Stomach smooth muscle (tissue), 2 donors: ENCODE data around the gene AACS.
"Not testable (repeated sequence)": the region's sequence is repeated elsewhere in the genome, so short reads cannot be mapped to it uniquely, and the experiment has no call there.

ENCODE experiments used
- H3K27ac ChIP-seq: one replicate; pipeline ENCODE4 v1.7.0; 2013; ENCODE audit warnings: mild to moderate bottlenecking, low read length, inconsistent platforms
- H3K27me3 ChIP-seq, 2 donors: one replicate each; pipeline ENCODE4 v1.7.0; 2013; ENCODE audit warnings: low read length in 2 of 2; ENCODE audit not compliant: insufficient read depth in 2 of 2, control insufficient read depth in 1 of 2
- H3K36me3 ChIP-seq, 2 donors: one replicate each; pipeline ENCODE4 v1.7.0; 2013; ENCODE audit warnings: low read length in 2 of 2; ENCODE audit not compliant: control insufficient read depth in 2 of 2, insufficient read depth in 2 of 2
- H3K4me1 ChIP-seq: one replicate; pipeline ENCODE4 v1.7.0; 2013; ENCODE audit warnings: low read length; ENCODE audit not compliant: control insufficient read depth, insufficient read depth
- H3K4me3 ChIP-seq, 2 donors: one replicate each; pipeline ENCODE4 v1.7.0; 2013; ENCODE audit warnings: low read length in 2 of 2
- H3K9ac ChIP-seq, 2 donors: one replicate each; pipeline ENCODE4 v1.7.0; 2013; ENCODE audit warnings: low read length in 2 of 2, mild to moderate bottlenecking in 1 of 2
- H3K9me3 ChIP-seq, 2 donors: one replicate each; pipeline ENCODE4 v1.7.0; 2013; ENCODE audit warnings: low read length in 2 of 2; ENCODE audit not compliant: control insufficient read depth in 2 of 2
- donor health status: healthy.
- donor health status: Pancreatic carcinoma.

Gene AACS

GRCh38 chr12:125029761-125030358, 35.4 kb upstream of the AACS start:
- no peaks in the 10 kb centered on the region for H3K36me3 ChIP-seq
- no peaks in the 10 kb centered on the region for H3K9me3 ChIP-seq

GRCh38 chr12:125031471-125031870, 33.8 kb upstream of the AACS start:
- H3K27ac ChIP-seq, H3K4me1 ChIP-seq, H3K27me3 ChIP-seq, H3K9me3 ChIP-seq, H3K4me3 ChIP-seq, H3K9ac ChIP-seq, H3K36me3 ChIP-seq: not testable (repeated sequence)

More at GRCh38 chr12:125029761-125030358, 35.4 kb upstream of the AACS start:
- Histone ChIP-seq H3K9ac (no peak overlapping the region), H3K4me1 (no peaks in the 10 kb centered on the region), H3K27me3 (no peaks in the 10 kb centered on the region), H3K4me3 (no peak overlapping the region), H3K27ac (no peak overlapping the region)

- Histone ChIP-seq H3K9ac (no peak overlapping the region), H3K4me3 (no peak overlapping the region), H3K9me3 (no peaks in the 10 kb centered on the region), H3K27me3 (no peaks in the 10 kb centered on the region), H3K36me3 (no peaks in the 10 kb centered on the region), H3K4me1 (no peaks in the 10 kb centered on the region), H3K27ac (no peak overlapping the region)
Observed at GRCh38 chr12:125032466-125033152, 32.6 kb upstream of the AACS start.

GRCh38 chr12:125033288-125033687, 31.9 kb upstream of the AACS start:
- Histone ChIP-seq H3K9me3 (no peaks in the 10 kb centered on the region), H3K36me3 (no peaks in the 10 kb centered on the region), H3K27ac (no peak overlapping the region), H3K4me3 (no peak overlapping the region), H3K4me1 (no peaks in the 10 kb centered on the region), H3K27me3 (no peaks in the 10 kb centered on the region), H3K9ac (no peak overlapping the region)

GRCh38 chr12:125038976-125039625, 26.1 kb upstream of the AACS start:
- Histone ChIP-seq H3K9ac (no peak overlapping the region), H3K4me3 (no peak overlapping the region), H3K27me3 (no peaks in the 10 kb centered on the region), H3K36me3 (no peaks in the 10 kb centered on the region), H3K4me1 (no peaks in the 10 kb centered on the region), H3K9me3 (no peaks in the 10 kb centered on the region), H3K27ac (no peak overlapping the region)

- Histone ChIP-seq H3K27me3 (no peaks in the 10 kb centered on the region), H3K4me1 (peaks cover 4% of the 10 kb centered on the region), H3K27ac (no peak overlapping the region), H3K9ac (peak overlapping the region; percentile 57 to 58), H3K9me3 (no peaks in the 10 kb centered on the region), H3K4me3 (peak overlapping the region; percentile 87 to 90), H3K36me3 (no peaks in the 10 kb centered on the region)
Observed at GRCh38 chr12:125049093-125049458, 16.2 kb upstream of the AACS start.

- Histone ChIP-seq H3K27me3 (no peaks in the 10 kb centered on the region), H3K27ac (no peak overlapping the region), H3K9ac (no peak overlapping the region), H3K4me1 (peaks cover 4% of the 10 kb centered on the region), H3K9me3 (no peaks in the 10 kb centered on the region), H3K36me3 (no peaks in the 10 kb centered on the region), H3K4me3 (no peak overlapping the region)
Observed at GRCh38 chr12:125050446-125050845, 14.8 kb upstream of the AACS start.

GRCh38 chr12:125050868-125051267, 14.4 kb upstream of the AACS start:
- Histone ChIP-seq H3K4me1 (peaks cover 4% of the 10 kb centered on the region), H3K27me3 (no peaks in the 10 kb centered on the region), H3K36me3 (no peaks in the 10 kb centered on the region)

GRCh38 chr12:125053821-125054220, 11.4 kb upstream of the AACS start:
- Histone ChIP-seq H3K9ac (no peak overlapping the region), H3K27ac (no peak overlapping the region), H3K27me3 (no peaks in the 10 kb centered on the region), H3K4me3 (no peak overlapping the region), H3K9me3 (no peaks in the 10 kb centered on the region), H3K4me1 (peaks cover 4% of the 10 kb centered on the region), H3K36me3 (no peaks in the 10 kb centered on the region)

More at GRCh38 chr12:125050868-125051267, 14.4 kb upstream of the AACS start:
- no peak overlapping the region for H3K4me3 ChIP-seq
- no peaks in the 10 kb centered on the region for H3K9me3 ChIP-seq
- peak overlapping the region in 1 of 2 donors; percentile 37 for H3K9ac ChIP-seq
- no peak overlapping the region for H3K27ac ChIP-seq

- H3K4me3 ChIP-seq: no peak overlapping the region
- no peaks in the 10 kb centered on the region for H3K9me3 ChIP-seq
- H3K27ac ChIP-seq: no peak overlapping the region
- no peaks in the 10 kb centered on the region for H3K27me3 ChIP-seq
- no peaks in the 10 kb centered on the region for H3K4me1 ChIP-seq
- no peaks in the 10 kb centered on the region for H3K36me3 ChIP-seq
- H3K9ac ChIP-seq: no peak overlapping the region
Observed at GRCh38 chr12:125055591-125055990, 9.6 kb upstream of the AACS start.

- Histone ChIP-seq H3K9me3 (no peaks in the 10 kb centered on the region), H3K27ac (no peak overlapping the region), H3K9ac (no peak overlapping the region), H3K4me1 (no peaks in the 10 kb centered on the region), H3K27me3 (no peaks in the 10 kb centered on the region), H3K36me3 (no peaks in the 10 kb centered on the region), H3K4me3 (no peak overlapping the region)
Observed at GRCh38 chr12:125056306-125056705, 8.9 kb upstream of the AACS start.
